ENCODE data around the gene SORBS2.

The SORBS2 gene

GRCh38 chr4:185839770-185840169, 27.8 kb upstream of the SORBS2 start:
- no peaks in the 10 kb centered on the region for H3K9me3 ChIP-seq (ENCODE audit: insufficient read depth, low read length)
- H3K79me2 ChIP-seq (ENCODE audit: low read length): no peaks in the 10 kb centered on the region
- H3K4me2 ChIP-seq (ENCODE audit: low read length): no peak overlapping the region
- no peaks in the 10 kb centered on the region for H3K4me1 ChIP-seq (ENCODE audit: low read length)
- H2AFZ ChIP-seq (ENCODE audit: low read depth, low read length): no peak overlapping the region
- no peaks in the 10 kb centered on the region for H3K27me3 ChIP-seq (ENCODE audit: low read depth, low read length)
- H3K36me3 ChIP-seq (replicated peaks; ENCODE audit: low read depth, low read length): no peaks in the 10 kb centered on the region
- H3K4me3 ChIP-seq (ENCODE audit: low read length): no peak overlapping the region
- H4K20me1 ChIP-seq (ENCODE audit: insufficient read depth, low read length): no peaks in the 10 kb centered on the region
- no peak overlapping the region for H3K9ac ChIP-seq (ENCODE audit: low read length)
- H3K27ac ChIP-seq (ENCODE audit: low read length): no peak overlapping the region
- TF ChIP-seq CTCF (IDR thresholded peaks at IDR 0.05; ENCODE audit: low read depth, low read length): no peak
- TF ChIP-seq EZH2phosphoT487 (IDR thresholded peaks at IDR 0.05; ENCODE audit: low read depth): no peak

GRCh38 chr4:185839194-185839712, 27.3 kb upstream of the SORBS2 start:
- TF ChIP-seq CTCF (IDR thresholded peaks at IDR 0.05; ENCODE audit: low read depth, low read length) (no peak), EZH2phosphoT487 (IDR thresholded peaks at IDR 0.05; ENCODE audit: low read depth) (no peak)
- Histone ChIP-seq H4K20me1 (ENCODE audit: insufficient read depth, low read length) (no peaks in the 10 kb centered on the region), H3K27ac (ENCODE audit: low read length) (no peak overlapping the region), H3K36me3 (replicated peaks; ENCODE audit: low read depth, low read length) (no peaks in the 10 kb centered on the region), H3K27me3 (ENCODE audit: low read depth, low read length) (no peaks in the 10 kb centered on the region), H3K4me3 (ENCODE audit: low read length) (no peak overlapping the region), H3K9ac (ENCODE audit: low read length) (no peak overlapping the region), H3K9me3 (ENCODE audit: insufficient read depth, low read length) (no peaks in the 10 kb centered on the region), H3K4me2 (ENCODE audit: low read length) (no peak overlapping the region), H3K4me1 (ENCODE audit: low read length) (no peaks in the 10 kb centered on the region), H3K79me2 (ENCODE audit: low read length) (no peaks in the 10 kb centered on the region), H2AFZ (ENCODE audit: low read depth, low read length) (no peak overlapping the region)

DNA sequence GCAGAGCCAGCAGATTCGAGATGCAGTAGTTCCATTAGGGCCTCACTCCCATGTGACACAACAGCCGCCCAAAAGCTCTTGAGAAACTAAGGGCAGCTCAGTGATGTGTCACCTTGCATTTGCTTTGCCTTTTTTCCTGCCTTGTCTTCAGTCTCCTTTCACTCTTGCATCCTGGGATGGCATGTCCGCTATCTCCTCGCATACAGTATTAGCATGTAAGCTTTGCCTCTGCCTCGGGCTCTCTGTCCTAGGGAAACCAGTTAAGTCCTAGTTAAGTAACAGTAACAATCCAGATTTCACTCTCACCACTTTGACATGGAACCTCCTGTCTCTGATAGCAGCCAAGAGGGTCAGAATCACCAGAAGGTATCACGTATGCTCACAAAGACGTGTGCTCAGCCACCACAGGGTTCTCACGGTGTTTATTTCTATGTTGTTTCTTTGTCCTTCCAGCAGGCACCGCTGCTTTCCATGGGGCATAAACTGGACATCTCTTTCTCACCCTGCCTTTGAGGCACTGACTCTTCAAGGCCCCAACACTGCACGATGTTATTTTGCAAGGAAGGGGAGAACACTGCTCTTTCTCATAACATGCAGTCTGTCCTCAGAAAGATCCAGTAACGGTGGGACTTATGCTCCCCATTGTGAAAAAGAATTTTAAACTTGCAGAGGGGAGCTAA, 26.7 kb upstream of the SORBS2 start:
- no peak overlapping the region for H3K4me2 ChIP-seq (ENCODE audit: low read length)

GRCh38 chr4:185838104-185838452, 26.1 kb upstream of the SORBS2 start:
- no peaks in the 10 kb centered on the region for H4K20me1 ChIP-seq (ENCODE audit: insufficient read depth, low read length)
- no peak overlapping the region for H3K4me2 ChIP-seq (ENCODE audit: low read length)
- TF ChIP-seq EZH2phosphoT487 (IDR thresholded peaks at IDR 0.05; ENCODE audit: low read depth): no peak
- TF ChIP-seq CTCF (IDR thresholded peaks at IDR 0.05; ENCODE audit: low read depth, low read length): no peak
- no peak overlapping the region for H3K4me3 ChIP-seq (ENCODE audit: low read length)
- no peaks in the 10 kb centered on the region for H3K27me3 ChIP-seq (ENCODE audit: low read depth, low read length)
- no peaks in the 10 kb centered on the region for H3K4me1 ChIP-seq (ENCODE audit: low read length)
- no peaks in the 10 kb centered on the region for H3K79me2 ChIP-seq (ENCODE audit: low read length)
- H3K36me3 ChIP-seq (replicated peaks; ENCODE audit: low read depth, low read length): no peaks in the 10 kb centered on the region
- H2AFZ ChIP-seq (ENCODE audit: low read depth, low read length): no peak overlapping the region
- H3K9ac ChIP-seq (ENCODE audit: low read length): no peak overlapping the region
- no peaks in the 10 kb centered on the region for H3K9me3 ChIP-seq (ENCODE audit: insufficient read depth, low read length)
- H3K27ac ChIP-seq (ENCODE audit: low read length): no peak overlapping the region

More for the DNA sequence above, 26.7 kb upstream of the SORBS2 start:
- H2AFZ ChIP-seq (ENCODE audit: low read depth, low read length): no peak overlapping the region
- no peak overlapping the region for H3K27ac ChIP-seq (ENCODE audit: low read length)
- H3K9ac ChIP-seq (ENCODE audit: low read length): no peak overlapping the region
- no peaks in the 10 kb centered on the region for H3K9me3 ChIP-seq (ENCODE audit: insufficient read depth, low read length)
- no peak for TF ChIP-seq CTCF (IDR thresholded peaks at IDR 0.05; ENCODE audit: low read depth, low read length)
- TF ChIP-seq EZH2phosphoT487 (IDR thresholded peaks at IDR 0.05; ENCODE audit: low read depth): no peak
- no peaks in the 10 kb centered on the region for H3K4me1 ChIP-seq (ENCODE audit: low read length)
- no peak overlapping the region for H3K4me3 ChIP-seq (ENCODE audit: low read length)
- H4K20me1 ChIP-seq (ENCODE audit: insufficient read depth, low read length): no peaks in the 10 kb centered on the region
- no peaks in the 10 kb centered on the region for H3K79me2 ChIP-seq (ENCODE audit: low read length)
- H3K27me3 ChIP-seq (ENCODE audit: low read depth, low read length): no peaks in the 10 kb centered on the region
- no peaks in the 10 kb centered on the region for H3K36me3 ChIP-seq (replicated peaks; ENCODE audit: low read depth, low read length)
